SH-SY5Y (cell line): ENCODE measurements around the gene ZNF699.

ENCODE experiments used
- GATA2 ChIP-seq: IDR thresholded peaks from 2 replicates; pipeline ENCODE4 v1.6.1; 2011; ENCODE audit warnings: mild to moderate bottlenecking, low read depth, low read length
- GATA3 ChIP-seq: IDR thresholded peaks from 2 replicates; pipeline ENCODE4 v1.6.1; 2011; ENCODE audit warnings: low read depth, mild to moderate bottlenecking, low read length, moderate library complexity

GRCh38 chr19:9289231-9289884 is 20.3 kb downstream of the ZNF699 start:
- TF ChIP-seq GATA3 = no peak
- no peak for TF ChIP-seq GATA2
